ENCODE measurements around the gene LIFR. TPM values are rescaled to one million over a fixed set of nuclear protein-coding genes. Genes with fewer than 3 reads are reported as not detected.

LIFR gene
- polyA plus RNA-seq, 1 experiment: 2.7 TPM

DNA sequence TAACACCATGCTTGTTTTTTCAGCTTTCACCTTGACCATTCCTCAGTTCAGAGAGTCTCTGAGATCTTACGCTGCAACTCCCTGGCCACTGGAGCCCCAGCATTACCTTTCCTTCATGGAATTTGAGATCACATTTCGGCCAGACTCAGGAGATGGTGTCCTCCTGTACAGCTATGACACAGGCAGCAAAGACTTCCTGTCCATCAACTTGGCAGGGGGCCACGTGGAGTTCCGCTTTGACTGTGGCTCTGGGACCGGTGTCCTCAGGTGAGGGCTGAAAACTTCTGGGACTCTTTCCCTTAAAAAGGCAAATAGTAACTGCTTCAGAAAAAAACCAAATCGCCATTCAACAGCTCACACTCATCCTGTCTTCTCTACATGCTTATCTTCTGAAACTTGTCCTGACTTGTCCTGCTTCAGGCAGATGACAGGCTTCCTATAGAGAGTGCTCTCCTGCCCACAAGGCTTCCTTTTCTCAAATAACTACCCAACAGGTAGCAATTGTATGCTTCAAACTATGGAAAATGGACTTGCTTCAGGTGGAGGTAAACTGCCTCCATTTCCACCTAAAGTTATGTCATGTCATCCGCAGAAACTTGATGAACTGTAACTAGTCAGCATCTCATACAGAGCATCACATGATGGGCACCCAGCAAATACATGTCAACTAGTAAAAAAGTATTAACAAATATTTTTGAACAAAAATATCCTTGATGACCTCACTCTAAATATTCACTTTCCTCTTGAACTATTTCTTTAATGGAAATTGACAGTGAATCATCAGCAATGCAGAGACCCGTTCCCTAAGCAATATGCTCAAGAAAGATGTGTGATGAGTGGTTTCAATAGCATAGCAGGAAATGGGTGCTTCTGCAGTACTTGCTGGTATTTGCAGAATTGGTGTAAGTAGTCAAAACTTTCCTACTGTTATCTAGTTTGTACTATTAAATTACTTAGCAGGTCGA, 129.2 kb downstream of the LIFR start:
- ChIA-PET CTCF (interaction anchor here (0.5 kb wide), 1 partner anchor 48 kb away, joined by 3 read pairs; no protein-coding TSS in a partner anchor), POLR2A (no interaction called here)
- TF ChIP-seq, protein P1, sequence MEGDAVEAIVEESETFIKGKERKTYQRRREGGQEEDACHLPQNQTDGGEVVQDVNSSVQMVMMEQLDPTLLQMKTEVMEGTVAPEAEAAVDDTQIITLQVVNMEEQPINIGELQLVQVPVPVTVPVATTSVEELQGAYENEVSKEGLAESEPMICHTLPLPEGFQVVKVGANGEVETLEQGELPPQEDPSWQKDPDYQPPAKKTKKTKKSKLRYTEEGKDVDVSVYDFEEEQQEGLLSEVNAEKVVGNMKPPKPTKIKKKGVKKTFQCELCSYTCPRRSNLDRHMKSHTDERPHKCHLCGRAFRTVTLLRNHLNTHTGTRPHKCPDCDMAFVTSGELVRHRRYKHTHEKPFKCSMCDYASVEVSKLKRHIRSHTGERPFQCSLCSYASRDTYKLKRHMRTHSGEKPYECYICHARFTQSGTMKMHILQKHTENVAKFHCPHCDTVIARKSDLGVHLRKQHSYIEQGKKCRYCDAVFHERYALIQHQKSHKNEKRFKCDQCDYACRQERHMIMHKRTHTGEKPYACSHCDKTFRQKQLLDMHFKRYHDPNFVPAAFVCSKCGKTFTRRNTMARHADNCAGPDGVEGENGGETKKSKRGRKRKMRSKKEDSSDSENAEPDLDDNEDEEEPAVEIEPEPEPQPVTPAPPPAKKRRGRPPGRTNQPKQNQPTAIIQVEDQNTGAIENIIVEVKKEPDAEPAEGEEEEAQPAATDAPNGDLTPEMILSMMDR (IDR thresholded peaks at IDR 0.05; ENCODE audit: insufficient read depth, low read depth, low read length): no peak
- Histone ChIP-seq H3K4me3 (ENCODE audit: low read depth, low read length) (no peak overlapping the region), H3K27me3 (ENCODE audit: control insufficient read depth, insufficient read depth, low read length) (no peaks in the 10 kb centered on the region), H3K36me3 (ENCODE audit: control insufficient read depth, insufficient read depth, low read length) (no peaks in the 10 kb centered on the region)
- DNase-seq (ENCODE audit: low read depth): no peak

- TF ChIP-seq, protein P1 (IDR thresholded peaks at IDR 0.05; ENCODE audit: insufficient read depth, low read depth, low read length): no peak
- ChIA-PET CTCF (interaction anchor here (0.5 kb wide), 1 partner anchor 47 kb away, joined by 3 read pairs; no protein-coding TSS in a partner anchor), POLR2A (no interaction called here)
- DNase-seq (ENCODE audit: low read depth): no peak
- Histone ChIP-seq H3K4me3 (ENCODE audit: low read depth, low read length) (no peak overlapping the region), H3K36me3 (ENCODE audit: control insufficient read depth, insufficient read depth, low read length) (no peaks in the 10 kb centered on the region), H3K27me3 (ENCODE audit: control insufficient read depth, insufficient read depth, low read length) (no peaks in the 10 kb centered on the region)
Measured at GRCh38 chr5:38426490-38426889, 130.0 kb downstream of the LIFR start.

Small RNA genes lying within 50 kb of the gene (small RNA-seq; reads per million reads assigned to genes)
- gene AC091839.1 (ENCODE audit: insufficient read length, low read depth, low replicate concordance) (not detected), gene MIR3650 (ENCODE audit: insufficient read length, low read depth, low replicate concordance) (not detected)
